Mesenchymal stem cell (in vitro differentiated cells and primary cell): ENCODE data around the gene SERPINE3.

Source experiments
- DNase-seq: peaks from one replicate; pipeline ENCODE4 v3.0.0-alpha.2; 2013
- H2AFZ ChIP-seq: one replicate; pipeline ENCODE4 v1.6.1; 2013; ENCODE audit warnings: low read depth, mild to moderate bottlenecking, control low read depth, inconsistent platforms, low read length, moderate library complexity
- H2AK5ac ChIP-seq: 2 replicates; pipeline ENCODE4 v1.6.1; 2013; ENCODE audit warnings: low read length, moderate library complexity, mild to moderate bottlenecking, inconsistent platforms; ENCODE audit not compliant: severe bottlenecking
- H2BK120ac ChIP-seq: one replicate; pipeline ENCODE4 v1.6.1; 2013; ENCODE audit warnings: low read depth, mild to moderate bottlenecking, inconsistent platforms, low read length, moderate library complexity
- H2BK12ac ChIP-seq, 2 experiments: one replicate each; pipeline ENCODE4 v1.6.1; 2013; ENCODE audit warnings: inconsistent platforms in 2 of 2, low read length in 2 of 2, mild to moderate bottlenecking in 2 of 2, moderate library complexity in 2 of 2, control low read depth in 1 of 2
- H2BK15ac ChIP-seq: one replicate; pipeline ENCODE4 v1.6.1; 2013; ENCODE audit warnings: mild to moderate bottlenecking, low read depth, inconsistent platforms; ENCODE audit not compliant: poor library complexity, severe bottlenecking
- H2BK5ac ChIP-seq: 2 replicates; pipeline ENCODE4 v1.6.1; 2013; ENCODE audit warnings: low read depth, mild to moderate bottlenecking, low read length, control low read depth, inconsistent platforms; ENCODE audit not compliant: poor library complexity, severe bottlenecking
- H3K14ac ChIP-seq, 2 experiments: one replicate each; pipeline ENCODE4 v1.6.1; 2013; ENCODE audit warnings: inconsistent platforms in 2 of 2, low read length in 2 of 2, control low read depth in 1 of 2, mild to moderate bottlenecking in 1 of 2, moderate library complexity in 1 of 2
- H3K18ac ChIP-seq, 2 experiments: one replicate each; pipeline ENCODE4 v1.6.1; 2013; ENCODE audit warnings: inconsistent platforms in 2 of 2, low read length in 2 of 2, control low read depth in 1 of 2, low read depth in 1 of 2, mild to moderate bottlenecking in 1 of 2
- H3K23ac ChIP-seq, 2 experiments: one replicate each; pipeline ENCODE4 v1.6.1; 2013; ENCODE audit warnings: inconsistent platforms in 2 of 2, low read length in 2 of 2, mild to moderate bottlenecking in 2 of 2, moderate library complexity in 2 of 2, control low read depth in 1 of 2
- H3K27ac ChIP-seq: 2 replicates; pipeline ENCODE4 v1.5.1; 2013; ENCODE audit warnings: mild to moderate bottlenecking, moderate library complexity, low read length, control low read depth, inconsistent platforms; ENCODE audit not compliant: poor library complexity, severe bottlenecking
- H3K27me3 ChIP-seq, 2 experiments: 2 replicates each; pipeline versions ENCODE4 v1.6.1 to v1.7.0; 2013; ENCODE audit warnings: low read length in 2 of 2, mild to moderate bottlenecking in 2 of 2, moderate library complexity in 2 of 2, control low read depth in 1 of 2, inconsistent platforms in 1 of 2; ENCODE audit not compliant: control insufficient read depth in 1 of 2, insufficient read depth in 1 of 2
- H3K36me3 ChIP-seq, 2 experiments: 2 replicates each; pipeline versions ENCODE4 v1.6.1 to v1.7.0; 2013; ENCODE audit warnings: low read length in 2 of 2, control low read depth in 1 of 2, inconsistent platforms in 1 of 2, low read depth in 1 of 2, mild to moderate bottlenecking in 1 of 2; ENCODE audit not compliant: insufficient read depth in 2 of 2, control insufficient read depth in 1 of 2
- H3K4ac ChIP-seq, 2 experiments: one replicate each; pipeline ENCODE4 v1.6.1; 2013; ENCODE audit warnings: inconsistent platforms in 2 of 2, low read length in 2 of 2, mild to moderate bottlenecking in 2 of 2, moderate library complexity in 2 of 2, control low read depth in 1 of 2, low read depth in 1 of 2
- H3K4me1 ChIP-seq: 2 replicates; pipeline ENCODE4 v1.6.1; 2013; ENCODE audit warnings: low read depth, low read length, control low read depth; ENCODE audit not compliant: control insufficient read depth, insufficient read depth
- H3K4me2 ChIP-seq: 2 replicates; pipeline ENCODE4 v1.6.1; 2013; ENCODE audit warnings: low read length, mild to moderate bottlenecking, inconsistent platforms; ENCODE audit not compliant: poor library complexity, severe bottlenecking
- H3K4me3 ChIP-seq, 2 experiments: 2 replicates each; pipeline versions ENCODE4 v1.5.1 to v1.7.0; 2013; ENCODE audit warnings: low read length in 2 of 2, mild to moderate bottlenecking in 2 of 2, control low read depth in 1 of 2, low read depth in 1 of 2; ENCODE audit not compliant: insufficient read depth in 1 of 2
- H3K79me1 ChIP-seq: replicated peaks from 2 replicates; pipeline ENCODE4 v1.6.1; 2013; ENCODE audit warnings: mild to moderate bottlenecking, control low read depth, low read length, inconsistent platforms; ENCODE audit not compliant: poor library complexity, severe bottlenecking
- H3K9ac ChIP-seq: 2 replicates; pipeline ENCODE4 v1.7.0; 2013; ENCODE audit warnings: mild to moderate bottlenecking, low read length, moderate library complexity
- H3K9me3 ChIP-seq: 2 replicates; pipeline ENCODE4 v1.7.0; 2013; ENCODE audit warnings: mild to moderate bottlenecking, low read length; ENCODE audit not compliant: control insufficient read depth
- H4K8ac ChIP-seq: one replicate; pipeline ENCODE4 v1.6.1; 2013; ENCODE audit warnings: inconsistent platforms, mild to moderate bottlenecking, low read length, moderate library complexity
- H4K91ac ChIP-seq: one replicate; pipeline ENCODE4 v1.6.1; 2013; ENCODE audit warnings: mild to moderate bottlenecking, low read length, inconsistent platforms
- WGBS: methylation state at CpG from one replicate; pipeline ENCODE4 v1.1.7; 2013; ENCODE audit warnings: mixed read lengths; 5-methylcytosine and 5-hydroxymethylcytosine counted together

The SERPINE3 gene

DNA sequence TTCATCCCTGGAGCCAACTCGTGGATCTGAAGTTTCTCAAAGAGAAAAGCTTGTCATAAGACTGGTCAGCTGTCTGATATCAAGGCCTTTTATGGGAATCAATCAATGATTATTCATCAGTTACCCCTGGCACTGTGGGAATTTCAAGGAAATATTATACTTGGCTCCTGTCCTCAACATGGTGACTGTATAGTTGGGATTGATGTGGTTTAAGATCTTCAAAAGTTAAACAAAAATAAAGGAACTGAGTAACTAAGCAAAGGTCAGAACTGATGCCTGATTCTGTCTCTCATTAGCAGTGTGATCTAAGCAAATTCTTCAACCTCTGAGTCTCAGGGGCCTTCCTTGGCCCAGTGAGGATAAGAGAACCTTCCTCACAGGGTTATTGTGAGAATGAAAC is 22.2 kb upstream of the SERPINE3 start:
- WGBS: 100% methylated on average over 1 of the region's 1 CpG
- no peak overlapping the region for H2AFZ ChIP-seq
- H3K27me3 ChIP-seq: peaks cover under 1 to 8% of the 10 kb centered on the region in 2 experiments
- no peak overlapping the region for H3K4me2 ChIP-seq
- H2BK5ac ChIP-seq: no peak overlapping the region
- no peak overlapping the region for H3K18ac ChIP-seq
- H3K4ac ChIP-seq: no peak overlapping the region
- no peaks in the 10 kb centered on the region for H3K36me3 ChIP-seq
- no peak overlapping the region for H2BK15ac ChIP-seq
- no peak overlapping the region for H4K8ac ChIP-seq
- no peaks in the 10 kb centered on the region for H3K9me3 ChIP-seq
- H2AK5ac ChIP-seq: no peak overlapping the region
- H2BK12ac ChIP-seq: no peak overlapping the region
- no peaks in the 10 kb centered on the region for H3K79me1 ChIP-seq
- H3K14ac ChIP-seq: no peak overlapping the region
- peak overlapping the region; percentile 31 for H3K27ac ChIP-seq
- no peak overlapping the region for H3K9ac ChIP-seq
- no peak overlapping the region for H3K4me3 ChIP-seq
- H4K91ac ChIP-seq: no peak overlapping the region
- H3K4me1 ChIP-seq: peaks cover 6% of the 10 kb centered on the region
- no peak overlapping the region for H3K23ac ChIP-seq
- no peak overlapping the region for H2BK120ac ChIP-seq
- DNase-seq: no peak

DNA sequence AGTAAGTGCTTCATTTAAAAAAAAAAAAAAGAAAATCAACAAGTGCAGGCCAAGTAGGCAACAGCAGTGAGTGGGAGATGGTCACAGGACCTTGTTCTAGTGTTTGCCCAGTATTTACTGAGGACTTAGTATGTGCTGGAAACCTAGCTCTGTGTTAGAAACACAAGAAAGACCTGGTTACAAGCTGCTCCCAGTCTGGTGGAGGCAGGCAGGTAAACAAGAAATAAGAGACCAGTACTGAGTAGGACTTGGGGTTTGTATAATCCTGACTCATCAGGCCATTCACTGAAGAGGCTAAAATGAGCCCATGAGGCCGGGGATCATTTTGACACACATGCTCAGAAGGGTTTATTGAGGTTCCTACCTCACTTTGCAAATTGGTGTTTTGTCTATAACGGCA is 21.5 kb upstream of the SERPINE3 start:
- Histone ChIP-seq H4K91ac (no peak overlapping the region), H4K8ac (no peak overlapping the region), H3K4me2 (no peak overlapping the region), H3K4me1 (peaks cover 6% of the 10 kb centered on the region), H3K27ac (peak overlapping the region; percentile 25), H3K9ac (no peak overlapping the region), H3K79me1 (no peaks in the 10 kb centered on the region), H3K4me3 (no peak overlapping the region), H2AFZ (no peak overlapping the region), H3K9me3 (no peaks in the 10 kb centered on the region), H3K18ac (no peak overlapping the region), H2BK15ac (no peak overlapping the region), H3K14ac (no peak overlapping the region), H3K4ac (no peak overlapping the region), H3K23ac (no peak overlapping the region), H3K27me3 (peaks cover 0 to 8% of the 10 kb centered on the region in 2 experiments), H2BK12ac (no peak overlapping the region), H2BK5ac (no peak overlapping the region), H2BK120ac (no peak overlapping the region), H3K36me3 (no peaks in the 10 kb centered on the region), H2AK5ac (peak overlapping the region; percentile 61)
- WGBS: 88% methylated on average over 2 of the region's 2 CpGs
- DNase-seq: no peak

DNA sequence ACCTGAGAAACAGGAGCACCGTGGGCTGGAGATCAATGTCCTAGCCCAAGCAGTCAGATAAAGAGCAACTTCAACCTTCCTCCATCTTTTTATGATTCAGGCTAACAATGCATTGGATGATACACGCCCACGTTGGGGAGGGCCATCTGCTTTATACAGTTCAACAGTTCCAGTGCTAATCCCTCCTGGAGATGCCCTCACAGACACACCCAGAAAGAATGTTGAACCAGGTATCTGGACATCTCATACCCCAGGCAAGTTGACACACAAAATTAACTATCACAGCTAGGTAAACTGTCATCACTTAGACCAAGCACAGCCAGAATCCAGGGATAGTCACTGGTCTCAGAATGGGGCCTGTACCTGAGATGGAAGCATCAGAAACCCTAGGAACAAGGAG is 20.6 kb upstream of the SERPINE3 start:
- no peaks in the 10 kb centered on the region for H3K79me1 ChIP-seq
- no peak overlapping the region for H3K4me2 ChIP-seq
- H4K91ac ChIP-seq: no peak overlapping the region
- no peak overlapping the region for H2BK15ac ChIP-seq
- no peak overlapping the region for H2AFZ ChIP-seq
- no peaks in the 10 kb centered on the region for H3K9me3 ChIP-seq
- H2BK5ac ChIP-seq: no peak overlapping the region
- H2BK120ac ChIP-seq: no peak overlapping the region
- H3K18ac ChIP-seq: no peak overlapping the region
- H3K36me3 ChIP-seq: no peaks in the 10 kb centered on the region
- H3K27ac ChIP-seq: no peak overlapping the region
- H3K27me3 ChIP-seq: peaks cover 0 to 8% of the 10 kb centered on the region in 2 experiments
- H3K4me1 ChIP-seq: peaks cover 4% of the 10 kb centered on the region
- H3K4me3 ChIP-seq: no peak overlapping the region
- no peak overlapping the region for H3K4ac ChIP-seq
- H3K23ac ChIP-seq: no peak overlapping the region
- no peak for DNase-seq
- no peak overlapping the region for H3K14ac ChIP-seq
- WGBS: 84% methylated on average over 3 of the region's 3 CpGs
- no peak overlapping the region for H2AK5ac ChIP-seq
- H2BK12ac ChIP-seq: no peak overlapping the region
- no peak overlapping the region for H3K9ac ChIP-seq
- H4K8ac ChIP-seq: no peak overlapping the region

DNA sequence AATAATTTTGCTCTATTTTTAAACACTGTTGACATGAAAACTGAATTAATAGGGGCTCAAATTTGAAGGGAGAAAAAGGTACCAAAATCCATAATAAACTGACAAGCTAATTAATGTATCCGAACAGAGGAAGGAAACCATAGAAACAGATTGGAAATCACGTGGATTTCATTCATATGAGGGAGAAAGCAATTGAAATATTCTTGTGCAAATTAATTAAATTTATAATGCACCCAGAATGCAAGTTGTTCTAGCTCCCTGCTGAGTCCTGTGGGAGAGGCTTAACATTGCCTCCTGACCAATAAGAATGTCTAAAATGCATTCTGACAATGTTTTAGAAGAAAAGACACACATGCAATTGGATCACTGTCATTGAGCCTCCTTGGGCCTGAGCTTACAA is 17.7 kb upstream of the SERPINE3 start:
- Histone ChIP-seq H2AK5ac (no peak overlapping the region), H3K4me2 (no peak overlapping the region), H3K9ac (no peak overlapping the region), H2AFZ (no peak overlapping the region), H4K8ac (no peak overlapping the region), H4K91ac (no peak overlapping the region), H3K36me3 (no peaks in the 10 kb centered on the region), H3K79me1 (no peaks in the 10 kb centered on the region), H3K18ac (no peak overlapping the region), H2BK120ac (no peak overlapping the region), H3K9me3 (no peaks in the 10 kb centered on the region), H2BK15ac (no peak overlapping the region), H3K4me3 (no peak overlapping the region), H3K4me1 (no peaks in the 10 kb centered on the region), H3K23ac (no peak overlapping the region), H2BK5ac (no peak overlapping the region), H3K27me3 (peaks cover 0 to 8% of the 10 kb centered on the region in 2 experiments), H3K27ac (no peak overlapping the region), H3K14ac (no peak overlapping the region), H3K4ac (no peak overlapping the region), H2BK12ac (no peak overlapping the region)
- DNase-seq: no peak
- 93% methylated on average over 2 of the region's 2 CpGs for WGBS
